CD4-positive, alpha-beta T cell treated with Interleukin-1 beta for 1 hour (primary cell): ENCODE measurements around the gene ASGR1.

Experiments used
- DNase-seq, 2 donors: peaks; one replicate each; pipeline ENCODE4 v3.0.0-alpha.2; 2020 to 2022

Gene ASGR1

GRCh38 chr17:7179317-7180254 is at the start of gene ASGR1:
Gene ASGR1, minus strand, starts transcription at chr17:7179370. Its CDS starts 807 bp downstream, at chr17:7178563.
- no peak for DNase-seq

DNA sequence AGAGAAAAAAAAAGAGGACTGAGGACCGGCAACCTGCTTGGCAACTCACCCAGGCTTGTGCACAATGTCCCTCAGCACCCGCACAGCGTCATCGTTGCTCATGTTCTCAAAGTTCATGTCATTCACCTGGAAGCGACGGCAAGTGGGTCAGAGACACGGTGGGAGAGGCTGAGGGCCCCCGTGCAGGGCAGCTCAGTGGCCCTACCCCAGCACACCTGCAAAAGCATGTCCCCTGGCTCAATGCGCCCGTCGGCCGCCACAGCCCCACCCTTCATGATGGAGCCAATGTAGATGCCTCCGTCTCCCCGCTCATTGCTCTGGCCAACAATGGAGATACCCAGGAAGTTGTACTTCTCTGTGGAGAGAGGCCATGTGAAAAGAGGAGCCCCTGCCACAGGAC is 49.8 kb upstream of the ASGR1 start:
- no peak for DNase-seq

DNA sequence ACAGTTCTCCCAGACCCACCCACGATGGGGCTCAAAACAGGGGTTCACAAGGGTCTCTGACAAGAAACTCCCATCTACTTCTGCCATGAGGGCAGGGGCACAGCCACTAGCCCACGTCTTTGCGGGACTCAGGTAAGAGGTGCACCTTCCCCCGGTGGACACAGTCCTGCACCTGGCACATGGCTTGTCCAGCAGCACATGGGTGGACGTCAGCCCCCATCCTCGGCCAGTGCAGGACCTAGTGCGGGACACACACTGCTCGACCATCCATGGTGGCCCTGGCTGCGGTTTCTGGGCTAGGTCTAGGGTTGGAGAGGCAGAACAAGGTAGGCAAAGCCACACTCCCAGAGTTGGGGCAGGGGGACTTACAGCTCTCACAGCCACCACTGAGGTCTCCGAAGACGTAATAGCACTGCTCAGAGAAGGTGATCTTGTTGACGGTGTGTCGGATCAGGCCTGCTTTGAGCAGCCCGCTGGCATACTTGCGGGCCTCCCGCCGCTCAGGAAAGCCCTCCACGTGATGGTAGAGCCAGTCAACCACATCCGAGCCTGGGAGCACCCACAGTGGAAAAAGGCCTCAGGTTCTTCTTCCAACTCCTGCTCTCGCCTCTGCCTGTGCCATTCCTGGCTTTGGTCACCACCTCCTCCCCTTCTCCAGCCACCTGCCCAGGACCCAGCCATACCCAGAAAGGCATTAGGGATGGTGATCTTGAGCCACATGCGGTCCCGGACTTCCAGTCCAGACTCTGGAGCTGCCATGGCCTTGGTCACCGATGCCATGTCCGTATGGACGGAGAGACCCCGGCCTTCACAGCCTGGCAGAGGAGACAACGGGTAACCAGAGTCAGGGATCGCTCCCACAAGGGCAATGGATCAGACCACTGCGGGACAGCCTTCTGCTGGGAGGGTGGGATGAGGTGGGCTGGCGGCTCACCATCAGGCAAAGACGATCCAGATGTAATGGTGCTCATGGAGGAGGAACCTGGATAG is 47.8 kb upstream of the ASGR1 start:
- DNase-seq = no peak

GRCh38 chr17:7225711-7226331 is 46.7 kb upstream of the ASGR1 start:
- no peak for DNase-seq

DNA sequence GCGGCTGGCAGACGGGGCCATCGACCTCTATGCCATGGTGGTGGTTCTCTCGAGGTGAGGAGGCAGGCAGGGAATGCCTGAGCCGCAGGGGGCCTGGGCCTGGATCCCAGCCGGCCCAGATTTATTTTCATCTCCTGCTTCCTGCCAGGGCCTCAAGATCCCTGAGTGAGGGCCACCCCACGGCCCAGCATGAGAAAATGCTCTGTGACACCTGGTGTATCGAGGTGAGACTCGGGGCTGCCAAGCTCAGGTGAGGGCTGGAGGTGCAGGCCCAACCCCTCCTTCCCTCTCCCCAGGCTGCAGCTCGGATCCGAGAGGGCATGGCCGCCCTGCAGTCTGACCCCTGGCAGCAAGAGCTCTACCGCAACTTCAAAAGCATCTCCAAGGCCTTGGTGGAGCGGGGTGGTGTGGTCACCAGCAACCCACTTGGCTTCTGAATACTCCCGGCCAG is 45.5 kb upstream of the ASGR1 start:
- no peak for DNase-seq

DNA sequence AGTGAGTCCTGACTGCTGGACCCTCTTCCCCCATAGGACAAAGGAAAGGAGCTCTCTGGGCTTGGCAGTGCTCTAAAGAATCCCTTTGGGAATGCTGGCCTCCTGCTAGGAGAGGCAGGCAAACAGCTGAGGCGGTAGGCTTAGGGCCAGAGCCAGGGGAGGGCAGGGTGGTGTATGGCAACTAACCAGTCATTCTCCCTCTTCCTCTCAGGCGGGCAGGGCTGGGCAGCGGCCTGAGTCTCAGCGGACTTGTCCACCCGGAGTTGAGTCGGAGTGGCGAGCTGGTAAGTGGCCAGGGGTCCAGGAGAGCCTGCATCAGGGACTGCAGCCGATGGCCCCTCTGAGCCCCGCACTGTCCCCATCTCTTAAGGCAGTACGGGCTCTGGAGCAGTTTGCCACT is 44.9 kb upstream of the ASGR1 start:
- no peak for DNase-seq

DNA sequence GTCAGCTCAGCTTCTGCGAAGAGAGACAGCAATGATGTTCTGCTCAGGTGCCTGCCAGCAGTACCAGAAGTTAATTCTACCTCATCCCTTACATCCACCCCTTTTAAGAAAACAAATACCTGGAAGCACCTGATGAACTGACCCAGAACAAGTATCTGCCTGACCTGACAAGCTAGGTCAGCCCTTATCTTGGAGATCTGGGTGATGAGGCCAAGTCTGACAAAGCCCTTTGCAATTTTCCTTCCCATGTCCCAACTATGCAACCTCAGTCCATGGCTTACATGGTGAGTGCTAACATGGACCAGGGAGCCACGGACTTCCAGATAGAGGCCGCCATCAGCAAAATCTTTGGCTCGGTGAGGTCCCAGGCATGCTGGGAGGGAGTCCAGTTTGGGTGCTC is 44.2 kb upstream of the ASGR1 start:
- DNase-seq = no peak

DNA sequence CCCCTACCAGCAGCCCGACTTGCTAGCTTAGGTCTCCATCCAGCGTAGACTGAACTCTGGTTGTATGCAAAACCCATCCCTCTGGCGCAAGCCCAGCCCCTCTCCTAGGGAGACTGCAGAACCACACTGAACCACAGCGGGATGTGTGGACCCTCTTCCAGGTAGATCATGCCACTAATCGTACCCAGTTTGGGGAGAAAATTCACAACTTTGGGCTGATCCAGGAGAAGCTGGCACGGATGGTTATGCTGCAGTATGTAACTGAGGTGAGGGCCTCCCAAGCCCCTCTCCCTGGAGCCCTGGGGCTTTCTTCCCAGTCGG is 43.8 kb upstream of the ASGR1 start:
- DNase-seq = no peak

- no peak for DNase-seq
Measured at GRCh38 chr17:7222093-7222971, 43.2 kb upstream of the ASGR1 start.

- DNase-seq = no peak
Measured at GRCh38 chr17:7221278-7222092, 42.3 kb upstream of the ASGR1 start.

DNA sequence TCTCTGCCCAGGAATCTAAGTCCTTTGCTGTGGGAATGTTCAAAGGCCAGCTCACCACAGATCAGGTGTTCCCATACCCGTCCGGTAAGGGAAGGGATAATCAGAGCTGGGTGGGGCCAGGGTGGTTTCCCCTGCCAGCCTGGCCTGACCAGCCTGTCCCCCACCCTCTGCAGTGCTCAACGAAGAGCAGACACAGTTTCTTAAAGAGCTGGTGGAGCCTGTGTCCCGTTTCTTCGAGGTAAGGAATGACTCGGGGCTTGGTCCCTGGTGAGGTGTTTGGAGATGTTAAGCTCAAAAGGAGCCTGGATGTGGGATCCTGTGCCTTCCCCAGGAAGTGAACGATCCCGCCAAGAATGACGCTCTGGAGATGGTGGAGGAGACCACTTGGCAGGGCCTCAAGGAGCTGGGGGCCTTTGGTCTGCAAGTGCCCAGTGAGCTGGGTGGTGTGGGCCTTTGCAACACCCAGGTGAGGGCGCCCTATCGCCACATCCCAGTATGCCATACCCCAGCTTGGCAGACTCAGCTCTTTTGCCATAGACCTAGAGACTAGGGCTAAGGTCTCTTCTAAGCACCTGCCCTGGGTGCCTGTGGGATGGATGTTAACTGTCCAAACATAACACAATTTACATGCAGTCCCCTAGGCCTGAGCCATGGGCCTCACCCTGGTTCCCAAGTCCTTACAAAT is 41.6 kb upstream of the ASGR1 start:
- DNase-seq = peak; percentile 70 to 72

GRCh38 chr17:7219812-7220592 is 40.8 kb upstream of the ASGR1 start, which contains the start of the genes ACADVL and DLG4:
Gene ACADVL, plus strand, starts transcription at chr17:7219938. Its CDS starts 47 bp downstream, at chr17:7219985.
Gene DLG4, minus strand, starts transcription at chr17:7219836.
- DNase-seq = peak; percentile 78 to 79

- no peak for DNase-seq
Measured at GRCh38 chr17:7219229-7219811, 40.1 kb upstream of the ASGR1 start.

GRCh38 chr17:7218758-7219157 is 39.6 kb upstream of the ASGR1 start:
- no peak for DNase-seq

GRCh38 chr17:7218166-7218565 is 39.0 kb upstream of the ASGR1 start:
- no peak for DNase-seq

DNA sequence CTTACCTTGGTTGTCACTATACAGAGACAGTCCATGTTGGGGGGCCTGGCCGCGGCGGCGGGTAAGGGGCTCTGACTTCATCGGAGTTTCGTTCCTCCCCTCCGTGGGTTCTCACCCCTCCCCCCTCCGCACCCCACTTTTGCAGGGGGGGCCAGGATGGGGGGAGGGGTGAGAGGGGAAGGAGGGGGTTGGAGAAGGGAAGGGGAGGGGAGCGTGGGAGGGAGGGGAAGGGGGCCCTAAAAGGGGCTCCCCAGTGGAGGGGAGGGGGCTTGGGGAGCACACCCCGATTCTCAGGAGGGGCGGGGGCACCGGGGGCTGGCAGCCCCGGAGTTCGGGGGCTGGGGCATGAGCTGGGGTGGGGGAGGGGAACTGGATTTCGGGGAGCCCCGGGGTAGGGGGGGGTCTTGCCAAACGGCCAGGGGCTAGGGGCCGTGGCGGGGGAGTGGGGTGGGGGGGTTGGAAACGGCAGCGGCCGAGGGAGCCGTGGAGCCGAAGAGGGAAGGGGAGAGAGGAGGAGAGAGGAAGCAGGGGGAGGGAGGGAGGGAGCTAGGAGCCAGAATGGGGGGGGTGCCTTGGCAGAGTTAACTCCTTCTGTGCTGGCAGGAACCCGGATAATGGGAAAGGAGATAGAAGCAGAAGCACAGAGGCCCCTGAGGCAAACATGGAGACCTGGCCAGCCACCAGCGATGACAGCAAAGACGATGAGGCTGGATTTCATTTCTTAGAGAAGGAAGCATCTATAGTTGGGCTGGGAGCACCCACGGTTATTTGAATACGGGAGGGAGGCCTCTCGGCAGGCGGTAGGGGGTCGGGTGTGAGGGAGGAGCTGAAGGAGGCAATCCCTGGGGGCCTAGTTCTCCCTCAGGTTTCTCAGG is 38.2 kb upstream of the ASGR1 start:
- DNase-seq = peak in 1 of 2 donors; percentile 28

DNA sequence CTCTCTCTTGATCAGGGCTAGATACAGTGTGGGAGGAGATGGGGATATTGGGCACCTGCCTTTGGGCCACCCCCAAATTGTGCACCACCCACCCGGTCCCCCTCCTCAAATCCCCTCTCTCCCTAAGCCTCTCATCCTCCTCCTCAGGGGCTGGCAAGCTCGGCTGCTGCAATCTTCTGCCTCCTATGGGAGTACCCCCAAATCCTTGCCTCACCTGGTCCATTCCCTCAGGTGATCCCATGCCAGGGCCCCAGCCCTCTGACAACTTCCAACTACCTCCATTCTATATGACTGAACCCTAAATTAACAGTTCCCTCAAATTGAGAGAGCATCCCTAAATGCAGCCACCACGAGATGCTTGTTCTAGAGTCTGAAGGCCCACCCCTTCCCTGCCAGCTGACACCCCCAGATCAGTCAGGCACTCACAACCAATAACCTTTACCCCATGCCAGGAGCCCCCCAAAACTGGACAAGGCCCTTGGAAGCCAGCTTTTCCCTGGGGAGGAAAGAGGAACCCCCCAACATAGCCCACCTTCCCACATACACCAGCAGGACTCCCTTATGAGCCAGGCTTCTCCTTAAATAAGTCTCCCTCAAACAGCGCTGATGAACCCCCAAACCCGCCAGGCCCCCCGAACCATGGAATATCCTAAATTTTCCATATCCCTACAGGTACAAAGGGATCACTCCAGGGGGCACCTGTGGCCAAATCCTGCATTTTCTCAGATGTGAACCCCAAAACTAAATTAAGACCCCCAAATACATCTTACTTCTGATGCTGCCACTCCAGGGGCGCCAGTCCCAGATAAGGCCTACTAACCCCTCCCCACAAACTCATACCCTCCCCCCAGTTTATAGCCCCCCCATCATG is 37.3 kb upstream of the ASGR1 start:
- DNase-seq = no peak
